Measurements from ENCODE around the gene CALHM4. TPM values are rescaled to one million over a fixed set of nuclear protein-coding genes. Genes with fewer than 3 reads are reported as not detected.

Gene CALHM4
- total and polyA plus RNA-seq, 2 of the 8 experiments (the other 6 are each of a cell fraction or from before 2014, with no cell fraction given) = not detected

DNA sequence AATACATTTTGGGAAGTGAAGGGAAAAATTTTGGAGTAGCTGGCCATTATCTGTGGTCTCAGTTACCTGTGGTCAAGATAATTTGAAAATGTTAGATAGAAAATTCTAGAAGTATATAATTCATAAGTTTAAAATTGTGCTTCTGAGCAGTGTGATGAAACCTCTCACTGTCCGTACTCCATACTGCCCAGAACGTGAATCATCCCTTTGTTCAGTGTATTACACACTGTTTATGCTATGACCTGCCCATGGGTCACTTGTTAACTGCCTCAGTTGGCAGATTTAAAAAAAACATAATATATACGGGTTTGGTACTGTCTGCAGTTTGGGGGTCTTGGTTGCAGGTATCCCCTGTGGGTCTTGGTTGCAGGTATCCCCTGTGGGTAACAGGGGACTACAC is 46.2 kb upstream of the CALHM4 start (continued):
- no peak for TF ChIP-seq CHD2 (IDR thresholded peaks at IDR 0.05; ENCODE audit: low read length)
- no peak for TF ChIP-seq SRF (IDR thresholded peaks at IDR 0.05; ENCODE audit: low read depth, low read length)
- TF ChIP-seq POLR2A (IDR thresholded peaks at IDR 0.05; ENCODE audit: control extremely low read depth in 1 of 2, low read depth in 2 of 2, low read length in 2 of 2) = no peak
- no peak for TF ChIP-seq CREB1 (IDR thresholded peaks at IDR 0.05)
- no peak for TF ChIP-seq RAD21 (IDR thresholded peaks at IDR 0.05 in 1 of 2, conservative IDR thresholded peaks at IDR 0.05 in 1 of 2; ENCODE audit: low read depth in 2 of 2, low read length in 2 of 2)
- no peak for TF ChIP-seq TAF7 (optimal IDR thresholded peaks at IDR 0.05; ENCODE audit: borderline replicate concordance, low read depth, low read length)
- TF ChIP-seq SP4 (IDR thresholded peaks at IDR 0.05; ENCODE audit: low read length) = no peak
- no peak for TF ChIP-seq GABPA (IDR thresholded peaks at IDR 0.05; ENCODE audit: borderline replicate concordance, insufficient read depth, low read length)
- no peak for TF ChIP-seq TBP (IDR thresholded peaks at IDR 0.05; ENCODE audit: low read depth, low read length)
